OCI-LY7 (cell line): ENCODE measurements around the gene DEGS2. TPM values are rescaled to one million over a fixed set of nuclear protein-coding genes. Genes with fewer than 3 reads are reported as not detected.

Source experiments
- BruUV-seq: library from RNA; stranded (reverse); fragments of 400-500 nt; replicated peaks from 2 replicates; lab custom pipeline; 2021; lab: Mats Ljungman, UMichigan
- CTCF ChIA-PET: fragments of 300-600 bp; sonication (Branson Sonifier 250); formaldehyde crosslinking; loops from one replicate; lab custom pipeline; 2022; ENCODE audit warnings: antibody characterized with exemption; ENCODE audit not compliant: unreplicated experiment; lab: Charles Lee
- POLR2A ChIA-PET: fragments of 300-600 bp; sonication (Branson Sonifier 250); formaldehyde crosslinking; loops from one replicate; lab custom pipeline; 2022; ENCODE audit warnings: antibody characterized with exemption; lab: Charles Lee
- DNase-seq: peaks from one replicate; pipeline ENCODE4 v3.0.0-alpha.2; 2015; ENCODE audit warnings: low spot score
- H2AFZ ChIP-seq: fragments of 200-600 bp; sonication (generic), shearing (Covaris generic); 2 replicates; pipeline ENCODE4 v1.6.1; 2014; ENCODE audit warnings: mild to moderate bottlenecking, antibody characterized with exemption, low read length, moderate library complexity
- H3K27ac ChIP-seq: fragments of 200-600 bp; sonication (generic); 2 replicates; pipeline ENCODE4 v1.5.1; 2014; ENCODE audit warnings: mixed run types, low read depth, mild to moderate bottlenecking, moderate library complexity, low read length, inconsistent platforms; ENCODE audit not compliant: poor library complexity, severe bottlenecking
- H3K36me3 ChIP-seq: fragments of 200-600 bp; sonication (generic); 2 replicates; pipeline ENCODE4 v1.6.1; 2014; ENCODE audit warnings: mild to moderate bottlenecking, antibody characterized with exemption, low read length, moderate library complexity, mixed read lengths; ENCODE audit not compliant: insufficient read depth
- H3K4me1 ChIP-seq: fragments of 200-600 bp; sonication (generic); 2 replicates; pipeline ENCODE4 v1.5.1; 2014; ENCODE audit warnings: mild to moderate bottlenecking, low read length; ENCODE audit not compliant: insufficient read depth, poor library complexity, severe bottlenecking
- H3K4me2 ChIP-seq: fragments of 200-600 bp; sonication (generic); 2 replicates; pipeline ENCODE4 v1.6.1; 2014; ENCODE audit warnings: mild to moderate bottlenecking, low read length
- H3K4me3 ChIP-seq: fragments of 200-600 bp; sonication (generic); 2 replicates; pipeline ENCODE4 v1.5.1; 2014; ENCODE audit warnings: mild to moderate bottlenecking, low read depth, low read length; ENCODE audit not compliant: poor library complexity, severe bottlenecking
- H3K79me2 ChIP-seq: fragments of 200-600 bp; sonication (generic); 2 replicates; pipeline ENCODE4 v1.6.1; 2016; ENCODE audit warnings: low read depth, mild to moderate bottlenecking, low read length, moderate library complexity, mixed read lengths; ENCODE audit not compliant: insufficient read depth
- H3K9me2 ChIP-seq: fragments of 200-600 bp; sonication (generic); 2 replicates; pipeline ENCODE4 v1.6.1; 2016; ENCODE audit warnings: mild to moderate bottlenecking, low read length, mixed read lengths; ENCODE audit not compliant: insufficient read depth
- H3K9me3 ChIP-seq: fragments of 200-600 bp; sonication (generic); 2 replicates; pipeline ENCODE4 v1.6.1; 2014; ENCODE audit warnings: mild to moderate bottlenecking, mixed run types, low read length, mixed read lengths
- H4K20me1 ChIP-seq: fragments of 200-600 bp; sonication (generic); 2 replicates; pipeline ENCODE4 v1.6.1; 2014; ENCODE audit warnings: mild to moderate bottlenecking, antibody characterized with exemption, low read length, moderate library complexity, mixed read lengths; ENCODE audit not compliant: insufficient read depth
- EZH2phosphoT487 ChIP-seq: fragments of 200-600 bp; sonication (generic); IDR thresholded peaks from 2 replicates; pipeline ENCODE4 v1.6.1; 2018; ENCODE audit warnings: low read depth, borderline replicate concordance, mild to moderate bottlenecking, mixed run types, antibody characterized with exemption, low read length, moderate library complexity, mixed read lengths
- intact Hi-C: fragments of 100-400 bp; cut with micrococcal nuclease; formaldehyde crosslinking; loops from one replicate; pipeline ENCODE4 v1.10.0; 2022; ENCODE audit not compliant: unreplicated experiment
- total RNA-seq, 2 experiments: library from RNA; depleted of rRNA in 1 of 2; stranded (reverse); fragments of >200 nt in 1 of 2; shearing (Covaris generic) in 1 of 2; gene quantifications; 2 replicates each; pipeline ENCODE4 v1.2.3, GENCODE V29; 2014 to 2022
- TF ChIP-seq, protein P1 (sequence below): fragments of 200-600 bp; sonication (generic); conservative IDR thresholded peaks from 2 replicates; pipeline ENCODE4 v1.5.1; 2014; ENCODE audit warnings: mild to moderate bottlenecking, antibody characterized with exemption, low read length, moderate library complexity, mixed read lengths

The DEGS2 gene
- total RNA-seq, 2 experiments from 2014 or later = 8.3 to 14.6 TPM

DNA sequence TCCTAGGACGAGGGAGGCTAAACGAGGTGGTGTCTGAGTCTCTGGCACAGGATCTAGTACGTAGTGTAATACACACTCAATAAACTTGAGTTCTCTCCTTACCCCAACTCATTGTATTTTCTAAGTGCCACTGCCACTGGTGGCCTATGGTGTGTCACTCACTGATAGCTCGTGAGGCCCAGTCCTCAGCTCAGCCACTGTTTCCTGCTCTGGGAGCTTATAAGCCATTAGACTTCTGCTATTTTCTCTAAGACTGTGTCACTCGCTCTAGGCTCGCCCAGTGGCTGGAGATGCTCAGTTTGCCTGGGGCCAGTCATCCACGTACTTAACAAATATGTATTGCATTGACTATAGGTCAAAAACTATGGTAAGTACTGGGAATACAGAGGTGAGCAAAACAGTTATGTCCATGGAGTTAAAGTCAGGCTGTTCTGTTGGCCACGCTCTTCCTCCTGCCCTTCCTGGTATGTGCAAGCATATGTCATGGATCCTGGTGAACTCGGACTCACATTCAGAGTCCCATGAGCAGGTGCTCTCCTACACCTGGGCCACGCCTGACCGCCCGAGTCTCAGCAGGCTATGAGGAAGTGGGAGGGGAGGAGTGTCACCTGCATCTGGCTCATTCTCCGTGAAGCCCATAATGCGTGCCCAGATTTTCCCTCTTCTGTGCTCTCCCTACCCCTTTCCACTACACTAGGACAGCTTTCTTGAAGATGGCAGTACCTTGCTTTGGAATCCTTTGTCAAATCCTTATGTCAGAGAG lies 41.6 kb downstream of the DEGS2 start:
- H3K9me2 ChIP-seq = no peaks in the 10 kb centered on the region
- H4K20me1 ChIP-seq = no peaks in the 10 kb centered on the region
- intact Hi-C loops = no loop called here
- no peak overlapping the region for H3K4me2 ChIP-seq
- H3K27ac ChIP-seq = peak overlapping the region; percentile 21
- no peaks in the 10 kb centered on the region for H3K79me2 ChIP-seq
- H3K9me3 ChIP-seq = no peaks in the 10 kb centered on the region
- ChIA-PET CTCF (interaction anchor here (0.6 to 1.1 kb wide), 3 partner anchors 10 to 80 kb away, joined by 3 read pairs; no protein-coding TSS in a partner anchor), POLR2A (interaction anchor here (0.8 kb wide), 1 partner anchor 80 kb away, joined by 3 read pairs; no protein-coding TSS in a partner anchor)
- peaks cover 14% of the 10 kb centered on the region for H3K4me1 ChIP-seq
- H3K4me3 ChIP-seq = no peak overlapping the region
- TF ChIP-seq, protein P1, sequence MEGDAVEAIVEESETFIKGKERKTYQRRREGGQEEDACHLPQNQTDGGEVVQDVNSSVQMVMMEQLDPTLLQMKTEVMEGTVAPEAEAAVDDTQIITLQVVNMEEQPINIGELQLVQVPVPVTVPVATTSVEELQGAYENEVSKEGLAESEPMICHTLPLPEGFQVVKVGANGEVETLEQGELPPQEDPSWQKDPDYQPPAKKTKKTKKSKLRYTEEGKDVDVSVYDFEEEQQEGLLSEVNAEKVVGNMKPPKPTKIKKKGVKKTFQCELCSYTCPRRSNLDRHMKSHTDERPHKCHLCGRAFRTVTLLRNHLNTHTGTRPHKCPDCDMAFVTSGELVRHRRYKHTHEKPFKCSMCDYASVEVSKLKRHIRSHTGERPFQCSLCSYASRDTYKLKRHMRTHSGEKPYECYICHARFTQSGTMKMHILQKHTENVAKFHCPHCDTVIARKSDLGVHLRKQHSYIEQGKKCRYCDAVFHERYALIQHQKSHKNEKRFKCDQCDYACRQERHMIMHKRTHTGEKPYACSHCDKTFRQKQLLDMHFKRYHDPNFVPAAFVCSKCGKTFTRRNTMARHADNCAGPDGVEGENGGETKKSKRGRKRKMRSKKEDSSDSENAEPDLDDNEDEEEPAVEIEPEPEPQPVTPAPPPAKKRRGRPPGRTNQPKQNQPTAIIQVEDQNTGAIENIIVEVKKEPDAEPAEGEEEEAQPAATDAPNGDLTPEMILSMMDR = no peak
- no peak for TF ChIP-seq EZH2phosphoT487
- BruUV-seq = no TSS peak
- DNase-seq = peak; percentile 52
- peaks cover 41% of the 10 kb centered on the region; the same call in 1 of the 2 replicates for H3K36me3 ChIP-seq
- H2AFZ ChIP-seq = no peak overlapping the region

DNA sequence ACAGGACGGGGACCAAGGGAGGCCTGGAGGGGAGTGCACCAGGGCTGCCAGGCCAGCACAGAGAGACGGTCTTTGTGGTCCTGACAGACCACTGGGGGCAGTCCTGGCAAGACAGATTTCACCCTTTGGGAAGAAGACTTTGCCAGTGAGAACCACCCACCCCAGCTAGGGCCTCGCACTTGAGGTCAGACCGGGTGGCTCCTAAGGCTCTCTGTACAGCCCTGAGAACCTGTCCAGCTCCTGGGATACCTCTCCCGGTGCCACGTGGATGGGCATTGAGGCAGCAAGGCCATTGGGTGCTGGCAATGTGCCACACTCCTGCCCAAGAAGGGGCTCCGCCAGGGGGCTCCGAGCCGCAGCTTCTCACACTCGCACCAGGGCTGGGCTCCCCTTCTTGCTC lies 42.4 kb downstream of the DEGS2 start:
- TF ChIP-seq, protein P1 = no peak
- no peak for TF ChIP-seq EZH2phosphoT487
- Histone ChIP-seq H3K4me2 (no peak overlapping the region), H3K27ac (peak overlapping the region; percentile 21), H3K4me1 (peaks cover 14% of the 10 kb centered on the region), H3K79me2 (no peaks in the 10 kb centered on the region), H4K20me1 (no peaks in the 10 kb centered on the region), H3K36me3 (peaks cover 38% of the 10 kb centered on the region; the same call in 1 of the 2 replicates), H3K9me2 (no peaks in the 10 kb centered on the region), H2AFZ (no peak overlapping the region), H3K4me3 (no peak overlapping the region), H3K9me3 (no peaks in the 10 kb centered on the region)
- no TSS peak for BruUV-seq
- intact Hi-C loops = no loop called here
- CTCF ChIA-PET = no interaction called here
- DNase-seq = no peak
- POLR2A ChIA-PET = interaction anchor here (0.6 kb wide), 1 partner anchor 398 kb away, joined by 3 read pairs; no protein-coding TSS in a partner anchor

DNA sequence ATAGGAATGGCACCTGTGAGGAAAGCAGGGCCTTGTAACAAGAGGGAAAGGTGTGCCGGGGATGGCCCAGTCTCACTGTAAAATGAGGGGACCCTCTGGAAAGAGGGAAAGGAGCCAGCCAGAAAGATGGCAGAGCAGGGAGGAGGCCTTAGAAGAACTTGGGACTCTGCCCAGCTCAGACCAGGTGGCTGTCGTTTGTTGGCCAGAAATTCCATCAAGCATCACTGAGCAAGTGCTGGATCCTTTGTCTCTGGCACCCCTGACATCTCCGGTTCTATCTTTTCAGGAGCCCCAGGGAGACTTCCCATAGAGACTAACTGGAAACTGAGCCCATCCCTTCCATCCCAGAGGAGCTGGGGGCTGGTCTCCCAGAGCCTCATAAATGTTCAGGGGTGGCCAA lies 43.3 kb downstream of the DEGS2 start:
- no peaks in the 10 kb centered on the region for H3K9me3 ChIP-seq
- ChIA-PET CTCF (no interaction called here), POLR2A (interaction anchor here (0.7 kb wide), 1 partner anchor 1412 kb away, joined by 4 read pairs; no protein-coding TSS in a partner anchor)
- H3K36me3 ChIP-seq = peaks cover 45% of the 10 kb centered on the region; the same call in 1 of the 2 replicates
- no peak overlapping the region for H2AFZ ChIP-seq
- H4K20me1 ChIP-seq = no peaks in the 10 kb centered on the region
- intact Hi-C loops = no loop called here
- H3K4me3 ChIP-seq = no peak overlapping the region
- H3K4me1 ChIP-seq = peaks cover 14% of the 10 kb centered on the region
- H3K4me2 ChIP-seq = no peak overlapping the region
- no peak for TF ChIP-seq EZH2phosphoT487
- TF ChIP-seq, protein P1 = no peak
- H3K79me2 ChIP-seq = no peaks in the 10 kb centered on the region
- H3K9me2 ChIP-seq = no peaks in the 10 kb centered on the region
- no TSS peak for BruUV-seq
- H3K27ac ChIP-seq = no peak overlapping the region
- DNase-seq = no peak
